Bladder microvascular endothelial cell (primary cell): ENCODE measurements around the gene ZNF575. TPM values are rescaled to one million over a fixed set of nuclear protein-coding genes. Genes with fewer than 3 reads are reported as not detected.

Experiments used
- total RNA-seq: library from RNA; depleted of rRNA; stranded (reverse); fragments of >200 nt; gene quantifications from 2 replicates; pipeline ENCODE4 v1.2.3, GENCODE V29; 2014

ZNF575 gene, protein sequence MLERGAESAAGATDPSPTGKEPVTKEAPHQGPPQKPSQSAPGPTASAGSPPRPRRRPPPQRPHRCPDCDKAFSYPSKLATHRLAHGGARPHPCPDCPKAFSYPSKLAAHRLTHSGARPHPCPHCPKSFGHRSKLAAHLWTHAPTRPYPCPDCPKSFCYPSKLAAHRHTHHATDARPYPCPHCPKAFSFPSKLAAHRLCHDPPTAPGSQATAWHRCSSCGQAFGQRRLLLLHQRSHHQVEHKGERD
- total RNA-seq = 0.06 and 0.16 TPM in 2 replicates

DNA sequence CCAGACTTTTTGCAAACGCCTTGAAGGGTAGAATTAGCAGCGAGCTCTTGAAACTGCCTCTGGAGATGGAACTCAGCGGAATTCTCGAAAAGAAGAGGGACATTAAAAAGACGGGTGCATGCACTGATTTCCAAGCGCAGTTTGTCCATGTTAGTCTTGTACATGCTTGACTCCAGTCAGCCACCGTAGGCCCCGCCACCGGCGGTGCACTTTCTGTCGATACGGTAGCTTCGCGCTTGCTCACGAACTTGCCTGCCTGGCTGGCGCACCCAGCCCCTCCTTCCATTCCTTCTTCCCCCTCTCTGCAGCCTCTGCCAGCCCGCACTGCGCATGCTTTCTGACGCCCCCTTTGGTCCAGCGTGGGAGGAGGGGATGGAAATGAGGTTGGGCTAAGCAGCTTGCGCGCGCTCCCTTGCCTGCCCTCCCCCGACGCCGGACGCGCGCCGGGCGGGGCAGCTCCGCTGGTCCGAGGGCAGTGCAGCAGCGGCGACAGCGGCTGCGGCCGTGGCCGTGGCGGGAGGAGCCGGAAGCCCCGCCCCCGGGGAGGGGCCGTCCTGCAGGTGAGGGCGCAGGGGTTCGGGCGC is at the start of gene ZNF575:
ZNF575 (plus strand) TSS at position 227 of the 584 bp plus-strand sequence. CDS start 1,235 bp downstream, outside the sequence.

DNA sequence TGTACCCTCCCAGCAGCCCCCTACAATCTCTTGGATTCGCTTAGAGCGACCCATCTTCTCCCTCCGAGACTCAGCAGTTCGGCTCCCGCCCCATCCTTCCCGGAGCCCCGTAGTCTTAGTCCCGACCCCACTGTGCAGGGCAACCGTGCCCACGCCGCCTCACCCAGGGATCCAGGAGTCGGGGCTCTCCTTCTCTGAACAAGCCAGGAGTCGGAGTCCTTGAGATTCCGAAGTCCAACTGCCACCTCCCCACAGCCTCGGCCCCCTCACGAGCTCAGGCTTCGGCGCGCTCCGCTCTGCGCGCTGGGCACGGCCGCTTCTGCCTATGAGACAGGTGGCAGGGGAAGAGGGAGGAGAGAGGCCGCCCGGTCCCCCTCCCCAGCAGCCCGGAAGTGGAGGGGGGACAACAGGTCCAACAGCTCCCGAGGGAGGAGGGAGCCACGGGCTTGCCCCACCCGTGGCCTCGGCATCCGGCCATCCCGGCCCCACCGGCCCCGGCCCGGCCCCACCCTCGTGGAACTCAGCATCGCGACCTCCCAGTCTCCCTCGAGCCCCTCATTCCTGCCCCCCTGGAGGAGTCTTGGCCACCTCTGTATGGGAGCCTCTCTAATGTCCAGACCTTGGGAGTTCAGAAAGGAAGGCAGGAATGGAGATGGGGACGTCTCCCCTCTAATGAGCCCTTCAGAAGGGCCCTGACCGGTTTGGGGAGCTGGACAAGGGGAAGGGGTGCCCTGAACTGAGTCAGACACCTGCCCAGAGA is 28.4 kb upstream of the ZNF575 start, which contains the start of gene PHLDB3:
PHLDB3 (minus strand) TSS at position 321 of the 760 bp plus-strand sequence. CDS start 628 bp downstream, outside the sequence.

DNA sequence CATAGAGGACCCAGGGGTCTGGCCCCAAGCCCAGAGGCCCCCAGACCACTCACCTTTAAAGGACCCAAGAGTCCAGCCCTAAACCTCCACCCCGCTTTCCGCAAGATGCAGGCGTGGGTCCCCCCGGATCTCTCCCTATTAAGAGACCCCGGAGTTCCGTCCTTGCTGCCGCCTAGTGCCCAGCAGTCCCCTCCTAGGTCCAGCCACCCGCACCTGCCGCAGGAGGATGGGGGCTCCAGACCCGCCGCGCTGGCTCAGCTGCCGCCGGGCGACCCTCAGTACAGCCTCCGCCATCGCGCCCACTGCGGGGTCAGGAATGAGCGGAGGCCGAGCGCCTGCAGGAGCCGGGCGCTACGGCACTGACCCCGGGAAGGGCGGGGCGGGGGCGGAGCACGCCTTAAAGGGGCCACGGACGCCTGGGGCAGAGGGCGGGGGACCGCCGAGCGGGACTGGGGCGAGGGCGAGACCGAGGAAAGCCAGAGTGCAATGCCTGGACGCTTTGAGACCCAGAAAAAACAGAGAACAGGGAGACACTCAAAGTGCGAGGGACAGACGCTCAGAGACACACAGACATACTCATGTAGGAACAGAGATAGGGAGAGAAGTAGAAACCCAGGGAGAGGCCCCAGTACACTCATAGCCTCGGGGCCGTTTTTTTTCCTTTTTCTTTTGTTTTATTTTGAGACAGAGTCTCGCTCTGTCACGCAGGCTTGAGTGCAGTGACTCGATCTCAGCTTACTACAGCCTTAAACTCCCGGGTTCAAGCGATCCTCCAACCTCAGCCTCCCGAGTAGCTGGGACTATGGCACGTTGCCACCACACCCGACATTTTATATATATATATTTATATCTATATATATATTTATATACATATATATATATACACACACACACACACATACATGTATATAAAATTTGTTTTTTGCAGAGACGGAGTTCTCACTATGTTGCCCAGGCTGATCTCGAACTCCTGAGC is 5.8 kb upstream of the ZNF575 start, which contains the start of gene ETHE1:
ETHE1 (minus strand) TSS at position 318 of the 976 bp plus-strand sequence; CDS start at position 294, 24 bp downstream.

DNA sequence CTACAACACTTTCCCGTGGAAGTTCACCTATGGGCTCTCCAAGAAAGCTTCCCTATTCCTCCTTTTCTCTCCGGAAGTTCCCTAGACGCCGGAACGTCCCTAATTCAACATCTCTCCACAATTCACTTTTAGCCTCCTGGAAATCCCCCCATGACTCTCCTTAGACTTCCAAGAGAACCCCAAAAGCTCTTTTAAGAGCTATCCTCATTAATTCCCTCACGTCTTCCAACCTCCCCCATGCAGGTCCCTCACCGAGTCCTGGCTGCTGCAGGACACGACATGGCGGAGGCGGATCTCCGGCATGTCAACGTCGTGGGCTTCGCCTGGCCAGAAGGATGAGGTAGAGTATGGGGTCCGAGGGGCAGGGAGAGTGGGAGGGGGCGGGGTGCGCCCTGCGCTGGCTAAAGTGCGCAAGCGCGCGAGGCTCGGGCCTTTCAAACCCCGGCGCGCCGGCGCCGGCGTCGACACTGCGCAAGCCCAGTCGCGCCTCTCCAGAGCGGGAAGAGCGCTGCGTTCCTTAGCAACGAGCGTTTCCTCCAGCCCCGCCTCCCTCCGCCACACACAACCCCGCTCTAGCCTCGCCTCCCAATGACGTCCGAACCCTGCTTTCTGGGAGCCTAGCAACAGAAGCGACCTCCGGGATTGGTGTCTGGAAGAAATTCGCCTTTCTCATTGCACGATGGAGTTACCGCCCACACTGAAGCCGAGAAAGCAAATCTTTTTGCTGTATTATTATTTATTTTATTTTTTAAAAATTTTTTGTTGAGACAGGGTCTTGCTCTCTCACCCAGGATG is 42.4 kb downstream of the ZNF575 start, which contains the start of the genes PINLYP and XRCC1:
PINLYP (plus strand) TSS at position 646 of the 795 bp plus-strand sequence. CDS start 1,391 bp downstream, outside the sequence.
XRCC1 (minus strand) TSS at position 372 of the 795 bp plus-strand sequence; CDS start at position 303, 69 bp downstream.

Other genes with a start within 250 kb of the ZNF575 start
- under 0.01 and 0.69 TPM in 2 replicates for gene CD177, start 179.5 kb upstream of the ZNF575 start, total RNA-seq
- gene TEX101, start 118.3 kb upstream of the ZNF575 start, total RNA-seq = not detected in 2 replicates
- gene LYPD3, start 67.6 kb upstream of the ZNF575 start, total RNA-seq = under 0.01 and 0.44 TPM in 2 replicates
- 6.2 and 36.8 TPM in 2 replicates for gene PHLDB3, start 28.4 kb upstream of the ZNF575 start, total RNA-seq
- 79.2 and 94.7 TPM in 2 replicates for gene ETHE1, start 6.0 kb upstream of the ZNF575 start, total RNA-seq
- 12.1 and 13.0 TPM in 2 replicates for gene XRCC1, start 42.3 kb downstream of the ZNF575 start, total RNA-seq
- gene PINLYP, start 42.6 kb downstream of the ZNF575 start, total RNA-seq = 0.16 and 2.8 TPM in 2 replicates
- gene IRGQ, start 62.9 kb downstream of the ZNF575 start, total RNA-seq = 16.0 and 53.0 TPM in 2 replicates
- 7.8 and 9.6 TPM in 2 replicates for gene ZNF576, start 63.4 kb downstream of the ZNF575 start, total RNA-seq
- gene SRRM5, start 78.9 kb downstream of the ZNF575 start, total RNA-seq = 0.06 TPM in 1 of 2 replicates, not detected in the other
- gene ZNF428, start 86.4 kb downstream of the ZNF575 start, total RNA-seq = 36.1 and 37.7 TPM in 2 replicates
- gene CADM4, start 106.7 kb downstream of the ZNF575 start, total RNA-seq = 1.5 and 36.1 TPM in 2 replicates
- gene PLAUR, start 137.0 kb downstream of the ZNF575 start, total RNA-seq = 27.5 and 33.2 TPM in 2 replicates
- not detected in 2 replicates for gene IRGC, start 182.9 kb downstream of the ZNF575 start, total RNA-seq
- 8.4 and 15.9 TPM in 2 replicates for gene SMG9, start 221.8 kb downstream of the ZNF575 start, total RNA-seq
- gene KCNN4, start 247.8 kb downstream of the ZNF575 start, total RNA-seq = 0.38 and 0.65 TPM in 2 replicates